Measurements from ENCODE around the gene MBD3.

GRCh38 chr19:1570836-1571235 lies 21.8 kb downstream of the MBD3 start:
- TF ChIP-seq CTCF (conservative IDR thresholded peaks at IDR 0.05 in 1 of 2, IDR thresholded peaks at IDR 0.05 in 1 of 2; ENCODE audit: low read depth in 1 of 2, low read length in 2 of 2) (no peak), EZH2 (IDR thresholded peaks at IDR 0.05; ENCODE audit: low read length, missing control alignments) (no peak)

All from fibroblast of lung (primary cell).